ENCODE measurements around the gene CCS.
"Not testable (repeated sequence)": the region's sequence is repeated elsewhere in the genome, so short reads cannot be mapped to it uniquely, and the experiment has no call there.

CCS gene

GRCh38 chr11:66591175-66591574, 1.8 kb upstream of the CCS start:
- DNase-seq (ENCODE audit: low read depth) = no peak

GRCh38 chr11:66593303-66593635, 284 bp downstream of the CCS start:
- DNase-seq (ENCODE audit: low read depth) = no peak

GRCh38 chr11:66593650-66594049, 665 bp downstream of the CCS start:
- no peak for DNase-seq (ENCODE audit: low read depth)

- no peak for DNase-seq (ENCODE audit: low read depth)
These were observed 2.4 kb downstream of the CCS start for GRCh38 chr11:66595245-66595904.

- no peak for DNase-seq (ENCODE audit: low read depth)
These were observed 6.0 kb downstream of the CCS start for GRCh38 chr11:66598993-66599392.

- no peak for DNase-seq (ENCODE audit: low read depth)
These were observed 7.2 kb downstream of the CCS start for GRCh38 chr11:66600219-66600618.

- no peak for DNase-seq (ENCODE audit: low read depth)
These were observed 7.7 kb downstream of the CCS start for GRCh38 chr11:66600631-66601233.

GRCh38 chr11:66603072-66603471, 10.1 kb downstream of the CCS start:
- DNase-seq (ENCODE audit: low read depth) = no peak

GRCh38 chr11:66604155-66604554, 11.2 kb downstream of the CCS start:
- no peak for DNase-seq (ENCODE audit: low read depth)

- DNase-seq (ENCODE audit: low read depth) = not testable (repeated sequence)
These were observed 13.6 kb downstream of the CCS start for GRCh38 chr11:66606608-66607007.

- DNase-seq (ENCODE audit: low read depth) = no peak
These were observed 14.3 kb downstream of the CCS start for GRCh38 chr11:66607126-66607834.

GRCh38 chr11:66609721-66610617, 17.0 kb downstream of the CCS start:
- no peak for DNase-seq (ENCODE audit: low read depth)

- DNase-seq (ENCODE audit: low read depth) = no peak
These were observed 19.5 kb downstream of the CCS start for GRCh38 chr11:66612458-66612857.

- DNase-seq (ENCODE audit: low read depth) = no peak
These were observed 21.1 kb downstream of the CCS start for GRCh38 chr11:66614073-66614472.

- DNase-seq (ENCODE audit: low read depth) = peak; percentile 95
These were observed 23.6 kb downstream of the CCS start, which contains the start of gene RBM14 for GRCh38 chr11:66616379-66617154. RBM14 (plus strand) TSS chr11:66616630; CDS start chr11:66616721, 91 bp downstream.

GRCh38 chr11:66617155-66617834, 24.3 kb downstream of the CCS start:
- DNase-seq (ENCODE audit: low read depth) = no peak

GRCh38 chr11:66619080-66619554, 26.1 kb downstream of the CCS start:
- no peak for DNase-seq (ENCODE audit: low read depth)

- no peak for DNase-seq (ENCODE audit: low read depth)
These were observed 31.5 kb downstream of the CCS start for GRCh38 chr11:66624450-66624849.

GRCh38 chr11:66625041-66625751, 32.2 kb downstream of the CCS start:
- DNase-seq (ENCODE audit: low read depth) = no peak

- DNase-seq (ENCODE audit: low read depth) = no peak
These were observed 32.8 kb downstream of the CCS start for GRCh38 chr11:66625752-66626149.
